Thoracic aorta (tissue), 2 donors: ENCODE results near the gene FAM107A. TPM values are rescaled to one million over a fixed set of nuclear protein-coding genes. Genes with fewer than 3 reads are reported as not detected.

Source experiments
- ATAC-seq: fragments of 150-250 bp; one replicate; pipeline ENCODE4 v1.8.0; 2017; ENCODE audit warnings: low read depth; ENCODE audit not compliant: insufficient number of reproducible peaks, low FRiP score
- DNase-seq: peaks from one replicate; pipeline ENCODE4 v3.0.0-alpha.2; 2020; ENCODE audit warnings: low spot score
- H3K27ac ChIP-seq, 2 donors: fragments of 200-600 bp; sonication (generic); 1 replicate in 1 of 2; 2 replicates in 1 of 2; pipeline ENCODE4 v1.5.1; 2016; ENCODE audit warnings: mild to moderate bottlenecking in 2 of 2, moderate library complexity in 2 of 2
- H3K27me3 ChIP-seq: fragments of 200-600 bp; sonication (generic); replicated peaks from 2 replicates; pipeline ENCODE4 v1.6.0; 2016; ENCODE audit warnings: mild to moderate bottlenecking; ENCODE audit not compliant: insufficient read depth
- H3K36me3 ChIP-seq: fragments of 200-600 bp; sonication (generic); one replicate; pipeline ENCODE4 v1.5.1; 2016
- H3K4me1 ChIP-seq, 2 donors: fragments of 200-600 bp; sonication (generic); 1 replicate in 1 of 2; 2 replicates in 1 of 2; pipeline versions ENCODE4 v1.5.1 to v1.6.0; 2016; ENCODE audit warnings: low read depth in 2 of 2, mild to moderate bottlenecking in 1 of 2; ENCODE audit not compliant: control insufficient read depth in 1 of 2
- H3K4me3 ChIP-seq: fragments of 200-600 bp; sonication (generic); 2 replicates; pipeline ENCODE4 v1.5.1; 2016; ENCODE audit warnings: mild to moderate bottlenecking
- H3K9me3 ChIP-seq: fragments of 200-600 bp; sonication (generic); 2 replicates; pipeline ENCODE4 v1.5.1; 2016
- total RNA-seq, 2 donors: library from RNA; depleted of rRNA; stranded (reverse); fragments of >200 nt; gene quantifications; one replicate each; pipeline versions ENCODE4 v1.1.0 to v1.2.3, GENCODE V29; 2016
- TF ChIP-seq, protein P1 (sequence below): fragments of 200-600 bp; sonication (generic); IDR thresholded peaks from one replicate; pipeline ENCODE4 v1.5.1; 2019; ENCODE audit warnings: antibody characterized with exemption

Gene FAM107A
- total RNA-seq, 2 donors from 2014 or later, result 25.3 to 63.6 TPM

DNA sequence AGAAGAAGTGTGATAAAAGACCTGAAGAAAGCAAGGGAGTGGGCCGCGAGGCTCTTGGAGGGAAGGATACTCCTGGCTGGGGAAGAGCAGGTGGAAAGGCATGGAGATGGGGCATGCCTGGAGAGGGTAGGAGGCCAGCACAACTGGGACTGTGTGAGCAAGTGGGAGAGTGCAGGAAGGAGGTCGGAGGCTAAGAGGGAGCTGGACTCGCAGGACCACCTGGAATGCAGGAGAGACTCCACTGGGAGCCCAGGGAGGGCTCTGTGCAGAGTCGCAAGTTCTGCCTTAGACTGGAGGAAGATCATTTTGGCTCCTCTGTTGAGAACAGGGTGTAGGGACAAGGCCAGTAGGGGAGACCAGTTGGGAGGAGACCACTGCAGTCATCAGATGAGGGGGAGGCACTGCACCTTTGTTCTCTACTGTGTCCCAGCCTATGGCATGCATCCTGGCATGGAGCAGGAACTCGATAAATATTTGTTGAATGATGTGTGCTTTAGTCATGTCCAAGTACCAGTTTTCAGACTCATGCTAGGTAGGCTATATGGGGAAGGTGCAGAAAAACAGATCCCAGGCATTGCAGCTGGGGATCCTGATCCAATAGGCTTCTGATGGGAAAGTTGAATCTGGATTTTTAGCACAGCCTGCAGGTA lies 13.7 kb downstream of the FAM107A start:
- Histone ChIP-seq H3K36me3 (no peaks in the 10 kb centered on the region), H3K27ac (no peak overlapping the region), H3K9me3 (no peaks in the 10 kb centered on the region), H3K4me1 (no peaks in the 10 kb centered on the region), H3K27me3 (no peaks in the 10 kb centered on the region), H3K4me3 (no peak overlapping the region)
- ATAC-seq, result no peak
- DNase-seq, result no peak
- TF ChIP-seq, protein P1, sequence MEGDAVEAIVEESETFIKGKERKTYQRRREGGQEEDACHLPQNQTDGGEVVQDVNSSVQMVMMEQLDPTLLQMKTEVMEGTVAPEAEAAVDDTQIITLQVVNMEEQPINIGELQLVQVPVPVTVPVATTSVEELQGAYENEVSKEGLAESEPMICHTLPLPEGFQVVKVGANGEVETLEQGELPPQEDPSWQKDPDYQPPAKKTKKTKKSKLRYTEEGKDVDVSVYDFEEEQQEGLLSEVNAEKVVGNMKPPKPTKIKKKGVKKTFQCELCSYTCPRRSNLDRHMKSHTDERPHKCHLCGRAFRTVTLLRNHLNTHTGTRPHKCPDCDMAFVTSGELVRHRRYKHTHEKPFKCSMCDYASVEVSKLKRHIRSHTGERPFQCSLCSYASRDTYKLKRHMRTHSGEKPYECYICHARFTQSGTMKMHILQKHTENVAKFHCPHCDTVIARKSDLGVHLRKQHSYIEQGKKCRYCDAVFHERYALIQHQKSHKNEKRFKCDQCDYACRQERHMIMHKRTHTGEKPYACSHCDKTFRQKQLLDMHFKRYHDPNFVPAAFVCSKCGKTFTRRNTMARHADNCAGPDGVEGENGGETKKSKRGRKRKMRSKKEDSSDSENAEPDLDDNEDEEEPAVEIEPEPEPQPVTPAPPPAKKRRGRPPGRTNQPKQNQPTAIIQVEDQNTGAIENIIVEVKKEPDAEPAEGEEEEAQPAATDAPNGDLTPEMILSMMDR, result no peak

DNA sequence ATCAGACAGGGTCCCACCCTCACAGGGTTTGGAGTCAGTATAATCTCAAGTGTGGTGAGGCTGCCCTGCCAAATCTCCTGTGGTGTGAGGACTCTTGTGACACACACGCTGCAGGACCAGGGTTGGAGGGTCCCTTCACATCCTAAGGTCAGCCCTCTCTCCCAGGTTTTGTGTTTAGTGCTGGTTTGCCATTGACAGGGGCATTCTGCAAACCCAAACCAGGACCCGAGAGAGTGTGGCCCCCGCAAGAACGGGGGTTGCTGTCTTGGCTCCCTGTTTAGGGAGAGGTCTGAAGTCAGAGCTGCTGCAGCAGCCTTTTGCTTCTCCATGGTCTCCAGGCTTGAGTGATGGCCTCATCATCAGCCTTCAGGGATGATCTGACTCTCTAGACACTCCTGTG lies 14.7 kb downstream of the FAM107A start:
- DNase-seq, result no peak

DNA sequence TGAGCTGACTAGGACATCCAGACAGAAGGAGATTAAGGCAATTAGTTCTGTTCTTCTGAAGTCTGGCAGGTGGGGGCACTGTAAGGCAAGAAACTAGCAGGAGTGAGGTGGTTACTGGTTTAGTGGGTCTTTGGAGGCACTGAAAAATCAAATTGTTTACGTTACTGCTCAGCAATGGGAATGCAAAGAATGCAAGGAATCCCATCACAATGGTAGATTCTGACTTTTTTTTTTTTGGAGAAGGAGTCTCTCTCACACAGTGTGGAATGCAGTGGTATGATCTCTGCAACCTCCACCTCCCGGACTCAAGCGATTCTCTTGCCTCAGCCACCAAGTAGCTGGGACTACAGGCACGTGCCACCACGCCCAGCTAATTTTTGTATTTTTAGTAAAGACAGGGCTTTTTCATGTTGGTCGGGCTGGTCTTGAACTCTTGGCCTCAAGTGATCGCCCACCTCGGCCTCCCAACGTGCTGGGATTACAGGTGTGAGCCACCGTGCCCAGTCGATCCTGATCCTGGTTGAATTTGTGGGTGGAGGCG lies 16.4 kb downstream of the FAM107A start:
- TF ChIP-seq, protein P1, result no peak
- no peaks in the 10 kb centered on the region for H3K9me3 ChIP-seq
- DNase-seq (no peak), ATAC-seq (no peak)
- no peak overlapping the region for H3K27ac ChIP-seq
- H3K4me3 ChIP-seq, result no peak overlapping the region
- no peaks in the 10 kb centered on the region for H3K36me3 ChIP-seq
- H3K4me1 ChIP-seq, result no peaks in the 10 kb centered on the region
- H3K27me3 ChIP-seq, result no peaks in the 10 kb centered on the region

More for the DNA sequence above, 14.7 kb downstream of the FAM107A start:
- TF ChIP-seq, protein P1, result no peak
- H3K27me3 ChIP-seq, result no peaks in the 10 kb centered on the region
- H3K9me3 ChIP-seq, result no peaks in the 10 kb centered on the region
- H3K27ac ChIP-seq, result no peak overlapping the region
- no peak overlapping the region for H3K4me3 ChIP-seq
- ATAC-seq, result no peak
- no peaks in the 10 kb centered on the region for H3K4me1 ChIP-seq
- H3K36me3 ChIP-seq, result no peaks in the 10 kb centered on the region

DNA sequence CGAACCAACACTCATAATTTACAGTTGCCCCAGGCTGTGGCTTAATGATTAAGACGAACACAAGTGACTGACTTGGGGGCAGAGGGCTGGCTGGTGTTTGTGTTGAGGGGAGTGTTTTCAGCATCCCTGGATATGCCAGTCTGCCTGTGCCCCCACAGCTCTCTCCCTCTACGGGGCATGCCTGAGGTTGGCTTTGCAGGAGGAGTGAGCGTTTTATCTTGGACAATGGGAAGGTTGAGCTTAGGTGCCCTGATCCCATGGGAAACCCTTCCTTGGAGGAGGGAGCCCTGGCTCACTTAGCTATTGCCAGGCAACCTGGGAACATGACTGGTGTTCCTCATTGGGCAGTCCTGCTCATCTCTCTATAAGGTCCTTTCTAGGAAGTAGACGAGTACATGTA lies 17.6 kb downstream of the FAM107A start:
- H3K27me3 ChIP-seq, result no peaks in the 10 kb centered on the region
- H3K36me3 ChIP-seq, result no peaks in the 10 kb centered on the region
- H3K27ac ChIP-seq, result no peak overlapping the region
- H3K4me1 ChIP-seq, result no peaks in the 10 kb centered on the region
- no peaks in the 10 kb centered on the region for H3K9me3 ChIP-seq
- no peak for DNase-seq
- TF ChIP-seq, protein P1, result no peak
- H3K4me3 ChIP-seq, result no peak overlapping the region
- no peak for ATAC-seq

DNA sequence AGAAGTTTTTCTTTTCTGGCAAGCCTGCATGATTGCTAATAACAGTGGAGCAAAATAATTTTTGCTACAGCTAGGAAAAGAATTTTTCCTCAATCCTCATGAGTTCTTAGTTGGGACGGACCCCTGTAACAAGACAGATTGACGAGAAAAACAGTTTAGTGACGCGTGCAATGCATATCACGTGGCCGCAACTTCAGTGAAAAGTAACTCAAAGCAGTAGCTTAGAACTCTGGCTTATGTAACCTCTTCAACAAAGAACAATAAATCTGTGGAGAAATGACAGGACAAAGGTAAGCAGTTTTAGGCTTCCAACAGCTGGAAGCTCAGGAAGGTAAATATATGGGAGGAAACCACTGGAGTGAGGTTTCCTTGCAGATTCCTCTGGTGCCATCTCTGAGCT lies 19.7 kb downstream of the FAM107A start:
- H3K27ac ChIP-seq, result no peak overlapping the region
- TF ChIP-seq, protein P1, result no peak

More for the DNA sequence above, 19.7 kb downstream of the FAM107A start:
- DNase-seq (no peak), ATAC-seq (no peak)
- no peaks in the 10 kb centered on the region for H3K36me3 ChIP-seq
- H3K9me3 ChIP-seq, result no peaks in the 10 kb centered on the region
- no peaks in the 10 kb centered on the region for H3K4me1 ChIP-seq
- H3K27me3 ChIP-seq, result no peaks in the 10 kb centered on the region
- no peak overlapping the region for H3K4me3 ChIP-seq
